HG03060 (cell line): ENCODE measurements around the gene MIF.
"Not testable (repeated sequence)": the region's sequence is repeated elsewhere in the genome, so short reads cannot be mapped to it uniquely, and the experiment has no call there.

Source experiments
- ATAC-seq: cut with Tn5 transposase; IDR thresholded peaks from one replicate; pipeline ENCODE4 v1.9.1; 2021; ENCODE audit warnings: low read depth, moderate number of reproducible peaks; ENCODE audit not compliant: unreplicated experiment

Gene MIF

GRCh38 chr22:23899042-23899745 lies 5.0 kb downstream of the MIF start:
- no peak for ATAC-seq

DNA sequence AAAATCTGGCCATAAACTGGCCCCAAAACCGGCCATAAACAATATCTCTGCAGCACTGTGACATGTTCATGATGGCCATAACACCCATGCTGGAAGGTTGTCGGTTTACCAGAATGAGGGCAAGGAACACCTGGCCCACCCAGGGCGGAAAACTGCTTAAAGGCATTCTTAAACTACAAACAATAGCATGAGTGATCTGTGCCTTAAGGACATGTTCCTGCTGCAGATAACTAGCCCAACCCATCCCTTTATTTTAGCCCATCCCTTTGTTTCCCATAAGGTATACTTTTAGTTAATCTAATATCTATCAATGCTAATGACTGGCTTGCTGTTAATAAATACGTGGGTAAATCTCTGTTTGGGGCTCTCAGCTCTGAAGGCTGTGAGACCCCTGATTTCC lies 6.0 kb downstream of the MIF start:
- not testable (repeated sequence) for ATAC-seq

GRCh38 chr22:23901600-23901999 lies 7.4 kb downstream of the MIF start:
- ATAC-seq, result no peak

GRCh38 chr22:23903328-23903971 lies 9.3 kb downstream of the MIF start:
- ATAC-seq, result no peak

GRCh38 chr22:23904573-23905254 lies 10.5 kb downstream of the MIF start:
- no peak for ATAC-seq

DNA sequence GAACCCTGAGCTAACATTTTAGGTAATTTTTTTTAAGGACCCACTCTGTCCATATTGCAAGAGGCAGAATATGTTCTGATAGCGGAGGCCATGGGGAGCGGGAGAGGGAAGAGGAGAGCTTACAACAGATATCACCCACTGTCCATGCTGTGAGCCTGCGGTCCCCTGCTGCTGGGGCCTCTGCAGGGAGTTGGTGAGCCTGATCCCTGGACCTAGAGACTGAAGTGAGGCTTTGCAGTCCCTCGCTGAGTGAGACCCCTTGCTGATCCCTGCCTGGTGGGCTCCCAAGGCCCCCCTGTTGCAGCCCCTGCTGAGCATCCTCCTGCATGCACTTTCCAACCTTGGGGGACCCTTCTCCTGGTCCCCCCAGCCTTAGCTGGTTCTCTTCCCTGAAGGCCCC lies 12.5 kb downstream of the MIF start:
- no peak for ATAC-seq

- ATAC-seq, result not testable (repeated sequence)
Observed at GRCh38 chr22:23907423-23907822, 13.2 kb downstream of the MIF start.

DNA sequence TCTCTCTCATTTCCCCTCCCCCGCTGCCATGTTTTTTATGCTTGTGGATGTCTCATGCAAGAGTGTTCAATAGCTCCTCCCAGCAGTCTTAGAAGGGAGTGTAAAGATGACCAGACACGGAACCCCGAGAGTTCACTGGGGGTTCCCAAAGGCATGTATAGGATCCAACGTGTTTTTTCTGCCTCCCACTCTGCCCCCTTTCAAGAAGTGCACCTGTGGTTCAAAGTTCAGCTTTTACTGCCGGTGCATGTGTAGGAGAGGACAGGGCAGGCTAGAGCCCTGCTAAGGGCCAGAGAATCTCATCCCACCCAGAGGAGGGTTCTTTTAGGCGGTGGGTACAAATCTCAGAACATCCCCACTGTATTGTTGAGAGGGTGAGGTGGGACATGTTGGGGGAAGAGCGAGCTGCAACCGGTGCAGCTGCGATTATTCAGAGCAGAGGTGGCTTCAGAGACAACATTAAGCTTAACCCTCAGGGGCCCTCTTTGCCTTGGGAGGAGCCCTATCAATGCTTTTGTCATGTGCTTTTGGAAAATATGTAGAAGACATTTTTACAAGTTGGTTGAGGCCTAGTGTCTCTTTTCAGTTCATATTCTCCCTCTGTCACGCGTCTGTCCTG lies 14.5 kb downstream of the MIF start:
- ATAC-seq, result no peak

DNA sequence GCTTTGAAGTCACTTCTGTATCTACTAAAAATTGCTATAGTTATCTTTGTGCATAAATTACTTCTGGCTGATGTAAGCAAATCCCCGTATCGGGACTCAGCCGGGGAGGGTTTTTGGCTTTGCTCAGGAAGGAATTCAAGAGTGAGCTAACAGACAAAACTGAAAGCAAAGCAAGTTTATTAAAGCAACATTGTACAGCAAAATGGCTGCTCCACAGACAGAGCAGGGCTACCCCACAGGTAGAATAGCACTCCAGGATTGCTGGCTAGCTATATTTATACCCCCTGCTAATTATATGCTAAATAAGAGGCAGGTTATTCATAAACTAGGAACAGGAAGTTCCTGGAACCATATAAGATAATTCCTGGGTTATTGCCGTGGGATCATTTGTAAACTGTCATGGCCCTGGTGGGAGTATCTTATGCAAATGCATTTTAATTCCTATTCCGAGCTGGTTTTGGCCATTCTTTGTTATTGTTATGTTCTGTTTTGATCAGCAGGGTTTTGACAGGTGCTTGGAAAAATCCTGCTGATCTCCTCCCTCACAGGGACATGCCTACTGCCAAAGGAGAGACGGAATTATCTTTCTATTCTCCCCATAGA lies 15.2 kb downstream of the MIF start:
- ATAC-seq, result no peak

GRCh38 chr22:23910496-23911190 lies 16.5 kb downstream of the MIF start:
- no peak for ATAC-seq

DNA sequence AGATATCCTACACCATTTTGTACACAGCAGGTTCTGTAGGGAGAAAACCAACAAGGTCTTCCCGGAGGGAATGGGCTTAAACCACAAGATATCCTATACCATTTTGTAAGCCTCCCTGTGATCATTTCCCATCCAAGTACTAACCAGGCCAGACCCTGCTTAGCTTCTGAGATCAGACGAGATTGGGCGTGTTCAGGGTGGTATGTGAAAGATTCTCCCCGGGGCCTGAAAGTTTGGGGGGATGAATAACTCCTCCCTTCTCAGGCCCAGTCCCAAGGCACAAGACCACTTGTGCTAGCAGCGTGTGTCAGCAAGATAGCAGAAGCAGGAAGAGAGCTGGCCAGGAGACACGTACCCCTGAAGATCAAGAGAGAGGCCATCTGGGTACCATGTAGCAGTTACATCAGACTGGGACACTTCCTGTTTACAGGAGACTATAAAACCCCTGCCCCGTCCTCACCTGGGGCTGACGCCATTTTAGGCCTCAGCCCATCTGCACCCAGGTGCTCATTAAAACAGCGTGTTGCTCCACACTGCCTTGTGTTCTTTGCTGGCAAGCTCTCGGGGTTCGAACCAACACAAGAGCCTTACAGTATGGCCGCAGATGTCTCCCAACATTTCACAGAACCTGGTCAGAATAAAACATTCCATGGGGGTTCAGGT lies 17.3 kb downstream of the MIF start:
- no peak for ATAC-seq

DNA sequence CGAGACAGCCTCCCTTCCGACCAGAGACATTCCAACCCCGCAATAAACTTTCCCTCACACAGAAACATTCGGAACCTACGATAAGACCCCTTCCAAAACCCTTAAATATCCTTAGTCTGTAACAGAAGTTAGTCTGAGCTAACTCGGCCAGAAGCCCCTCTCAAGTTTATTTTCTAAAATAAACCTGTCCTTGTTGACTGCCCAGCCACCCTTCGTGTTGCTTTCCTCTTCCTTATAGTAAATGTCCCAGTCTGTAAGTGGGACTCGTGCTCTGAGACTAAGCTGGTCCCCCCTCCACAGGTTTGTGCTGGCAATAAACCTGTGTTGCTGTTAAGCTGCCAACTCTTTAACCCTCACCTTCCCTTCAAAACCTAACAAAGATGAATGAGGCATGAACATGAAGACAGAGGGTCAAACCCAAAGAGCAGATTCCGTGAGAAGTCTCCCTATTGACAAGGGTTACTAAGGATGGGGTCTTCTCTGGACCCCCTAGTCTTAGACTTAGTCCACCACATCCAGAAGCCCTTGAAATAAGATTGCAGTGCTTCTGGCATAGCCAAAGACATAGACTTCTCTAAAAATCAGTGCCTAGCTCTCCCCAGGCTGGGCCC lies 18.2 kb downstream of the MIF start:
- no peak for ATAC-seq

- no peak for ATAC-seq
Observed at GRCh38 chr22:23913306-23913660, 19.1 kb downstream of the MIF start.

GRCh38 chr22:23913661-23914353 lies 19.6 kb downstream of the MIF start:
- ATAC-seq, result peak; percentile 86

GRCh38 chr22:23915290-23915689 lies 21.1 kb downstream of the MIF start:
- no peak for ATAC-seq

DNA sequence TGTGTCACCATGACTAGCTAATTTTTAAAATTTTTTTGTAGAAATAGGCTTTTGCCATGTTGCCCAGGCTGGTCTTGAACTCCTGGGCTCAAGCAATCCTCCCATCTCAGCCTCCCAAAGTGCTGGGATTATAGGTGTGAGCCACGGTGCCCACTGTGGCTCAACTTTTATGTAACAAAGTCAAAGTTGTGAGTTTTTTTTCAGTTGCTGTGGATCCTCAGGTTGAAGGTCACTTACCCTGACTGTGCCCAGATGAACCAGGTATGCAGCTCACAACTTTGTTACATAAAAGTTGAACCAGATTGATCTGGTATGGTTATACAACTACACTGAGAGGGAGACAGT lies 26.1 kb downstream of the MIF start:
- not testable (repeated sequence) for ATAC-seq

GRCh38 chr22:23921586-23922201 lies 27.5 kb downstream of the MIF start:
- ATAC-seq, result not testable (repeated sequence)

GRCh38 chr22:23922921-23923320 lies 28.7 kb downstream of the MIF start:
- no peak for ATAC-seq
